Measurements from ENCODE around the gene CRYZL1.

CRYZL1 gene

DNA sequence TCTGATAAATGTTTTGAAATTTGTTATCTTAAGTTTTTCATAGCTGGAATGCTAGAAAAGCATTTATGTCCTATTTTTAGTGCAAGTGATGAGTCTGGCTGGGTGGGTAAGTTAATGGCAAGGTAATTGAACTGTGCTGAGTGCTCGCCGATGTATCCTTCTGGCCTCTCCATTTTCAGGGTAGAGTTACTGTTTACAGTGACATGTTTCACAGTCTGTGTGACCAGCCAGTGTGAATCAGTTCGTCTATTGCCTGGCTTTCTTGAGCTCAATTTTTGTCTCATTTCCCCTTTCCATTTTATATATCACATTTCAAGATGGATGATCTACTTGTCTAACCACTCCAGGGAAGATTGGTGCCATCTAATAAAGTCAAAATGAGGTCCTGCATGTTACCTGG lies 44.8 kb upstream of the CRYZL1 start:
- TF ChIP-seq EZH2phosphoT487 (IDR thresholded peaks at IDR 0.05; ENCODE audit: low read depth), result no peak
- TF ChIP-seq, protein P1, sequence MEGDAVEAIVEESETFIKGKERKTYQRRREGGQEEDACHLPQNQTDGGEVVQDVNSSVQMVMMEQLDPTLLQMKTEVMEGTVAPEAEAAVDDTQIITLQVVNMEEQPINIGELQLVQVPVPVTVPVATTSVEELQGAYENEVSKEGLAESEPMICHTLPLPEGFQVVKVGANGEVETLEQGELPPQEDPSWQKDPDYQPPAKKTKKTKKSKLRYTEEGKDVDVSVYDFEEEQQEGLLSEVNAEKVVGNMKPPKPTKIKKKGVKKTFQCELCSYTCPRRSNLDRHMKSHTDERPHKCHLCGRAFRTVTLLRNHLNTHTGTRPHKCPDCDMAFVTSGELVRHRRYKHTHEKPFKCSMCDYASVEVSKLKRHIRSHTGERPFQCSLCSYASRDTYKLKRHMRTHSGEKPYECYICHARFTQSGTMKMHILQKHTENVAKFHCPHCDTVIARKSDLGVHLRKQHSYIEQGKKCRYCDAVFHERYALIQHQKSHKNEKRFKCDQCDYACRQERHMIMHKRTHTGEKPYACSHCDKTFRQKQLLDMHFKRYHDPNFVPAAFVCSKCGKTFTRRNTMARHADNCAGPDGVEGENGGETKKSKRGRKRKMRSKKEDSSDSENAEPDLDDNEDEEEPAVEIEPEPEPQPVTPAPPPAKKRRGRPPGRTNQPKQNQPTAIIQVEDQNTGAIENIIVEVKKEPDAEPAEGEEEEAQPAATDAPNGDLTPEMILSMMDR (IDR thresholded peaks at IDR 0.05; ENCODE audit: low read depth, low read length), result no peak
- H3K9me3 ChIP-seq (ENCODE audit: insufficient read depth, low read length), result no peaks in the 10 kb centered on the region
- H3K4me3 ChIP-seq (ENCODE audit: low read length), result peak overlapping the region; percentile 24; the same call in 1 of the 2 replicates
- H3K27ac ChIP-seq (ENCODE audit: low read length), result no peak overlapping the region
- H3K4me2 ChIP-seq (ENCODE audit: low read length), result peak overlapping the region; percentile 62
- H3K9ac ChIP-seq (ENCODE audit: low read length), result no peak overlapping the region
- no peaks in the 10 kb centered on the region for H4K20me1 ChIP-seq (ENCODE audit: insufficient read depth, low read length)
- H3K4me1 ChIP-seq (ENCODE audit: low read length), result peaks cover 26% of the 10 kb centered on the region
- H3K27me3 ChIP-seq (ENCODE audit: low read depth, low read length), result no peaks in the 10 kb centered on the region
- H3K79me2 ChIP-seq (ENCODE audit: low read length), result no peaks in the 10 kb centered on the region
- H2AFZ ChIP-seq (ENCODE audit: low read depth, low read length), result no peak overlapping the region
- H3K36me3 ChIP-seq (replicated peaks; ENCODE audit: low read depth, low read length), result no peaks in the 10 kb centered on the region

- no peak overlapping the region for H3K4me3 ChIP-seq (ENCODE audit: low read length)
- H3K4me1 ChIP-seq (ENCODE audit: low read length), result peaks cover 26% of the 10 kb centered on the region
- no peaks in the 10 kb centered on the region for H3K27me3 ChIP-seq (ENCODE audit: low read depth, low read length)
- no peaks in the 10 kb centered on the region for H3K79me2 ChIP-seq (ENCODE audit: low read length)
- H3K9me3 ChIP-seq (ENCODE audit: insufficient read depth, low read length), result no peaks in the 10 kb centered on the region
- H3K36me3 ChIP-seq (replicated peaks; ENCODE audit: low read depth, low read length), result no peaks in the 10 kb centered on the region
- H2AFZ ChIP-seq (ENCODE audit: low read depth, low read length), result no peak overlapping the region
- no peak overlapping the region for H3K9ac ChIP-seq (ENCODE audit: low read length)
- peak overlapping the region; percentile 62; the same call in 1 of the 2 replicates for H3K4me2 ChIP-seq (ENCODE audit: low read length)
- H3K27ac ChIP-seq (ENCODE audit: low read length), result no peak overlapping the region
- H4K20me1 ChIP-seq (ENCODE audit: insufficient read depth, low read length), result no peaks in the 10 kb centered on the region
- no peak for TF ChIP-seq EZH2phosphoT487 (IDR thresholded peaks at IDR 0.05; ENCODE audit: low read depth)
- TF ChIP-seq, protein P1 (IDR thresholded peaks at IDR 0.05; ENCODE audit: low read depth, low read length), result no peak
Observed at GRCh38 chr21:33685613-33686197, 44.2 kb upstream of the CRYZL1 start.

DNA sequence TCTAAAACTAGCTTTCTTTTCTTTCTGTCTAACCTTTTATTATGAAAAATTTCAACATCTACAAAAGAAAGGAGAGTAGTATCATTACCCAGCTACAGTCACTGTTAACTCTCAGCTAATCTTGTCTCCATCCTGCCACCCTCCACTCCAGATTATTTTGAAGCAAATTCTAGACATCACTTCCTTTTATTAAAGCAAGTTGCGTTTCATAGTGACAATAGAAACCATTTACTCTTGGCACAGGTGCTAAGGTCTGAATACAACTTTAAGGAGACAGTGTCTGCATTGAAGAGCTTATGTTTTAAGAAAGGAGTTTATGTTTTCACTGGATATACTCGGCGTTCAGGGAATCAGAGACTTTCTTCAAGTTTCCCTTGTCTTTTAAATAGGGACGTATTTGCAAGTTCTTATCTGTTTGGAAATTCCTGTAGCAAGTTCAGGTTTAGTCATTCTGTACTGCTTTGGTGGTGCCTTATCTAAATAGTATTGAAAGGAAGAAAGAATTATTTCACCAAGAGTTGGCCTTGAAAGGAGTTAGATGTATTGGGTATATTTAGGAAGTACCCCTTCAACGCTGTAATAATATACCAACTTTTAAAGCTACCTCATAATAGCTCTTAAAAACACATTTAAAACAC lies 43.5 kb upstream of the CRYZL1 start:
- H3K4me3 ChIP-seq (ENCODE audit: low read length), result peak overlapping the region; percentile 45; the same call in 1 of the 2 replicates
- TF ChIP-seq EZH2phosphoT487 (IDR thresholded peaks at IDR 0.05; ENCODE audit: low read depth), result no peak
- TF ChIP-seq, protein P1 (IDR thresholded peaks at IDR 0.05; ENCODE audit: low read depth, low read length), result no peak
- H3K27ac ChIP-seq (ENCODE audit: low read length), result no peak overlapping the region
- no peaks in the 10 kb centered on the region for H3K9me3 ChIP-seq (ENCODE audit: insufficient read depth, low read length)
- H3K4me1 ChIP-seq (ENCODE audit: low read length), result peaks cover 26% of the 10 kb centered on the region
- H3K36me3 ChIP-seq (replicated peaks; ENCODE audit: low read depth, low read length), result no peaks in the 10 kb centered on the region
- H4K20me1 ChIP-seq (ENCODE audit: insufficient read depth, low read length), result no peaks in the 10 kb centered on the region
- H3K4me2 ChIP-seq (ENCODE audit: low read length), result peak overlapping the region; percentile 62
- H3K9ac ChIP-seq (ENCODE audit: low read length), result no peak overlapping the region
- H3K79me2 ChIP-seq (ENCODE audit: low read length), result no peaks in the 10 kb centered on the region
- no peak overlapping the region for H2AFZ ChIP-seq (ENCODE audit: low read depth, low read length)
- H3K27me3 ChIP-seq (ENCODE audit: low read depth, low read length), result no peaks in the 10 kb centered on the region

- Histone ChIP-seq H3K4me2 (ENCODE audit: low read length) (no peak overlapping the region), H3K4me1 (ENCODE audit: low read length) (peaks cover 26% of the 10 kb centered on the region)
Observed at GRCh38 chr21:33684068-33684467, 42.5 kb upstream of the CRYZL1 start.

More at GRCh38 chr21:33684068-33684467, 42.5 kb upstream of the CRYZL1 start:
- Histone ChIP-seq H3K36me3 (replicated peaks; ENCODE audit: low read depth, low read length) (no peaks in the 10 kb centered on the region), H3K79me2 (ENCODE audit: low read length) (no peaks in the 10 kb centered on the region), H4K20me1 (ENCODE audit: insufficient read depth, low read length) (no peaks in the 10 kb centered on the region), H3K27ac (ENCODE audit: low read length) (no peak overlapping the region), H3K9me3 (ENCODE audit: insufficient read depth, low read length) (no peaks in the 10 kb centered on the region), H2AFZ (ENCODE audit: low read depth, low read length) (no peak overlapping the region), H3K4me3 (ENCODE audit: low read length) (no peak overlapping the region), H3K9ac (ENCODE audit: low read length) (no peak overlapping the region), H3K27me3 (ENCODE audit: low read depth, low read length) (no peaks in the 10 kb centered on the region)
- no peak for TF ChIP-seq EZH2phosphoT487 (IDR thresholded peaks at IDR 0.05; ENCODE audit: low read depth)
- TF ChIP-seq, protein P1 (IDR thresholded peaks at IDR 0.05; ENCODE audit: low read depth, low read length), result no peak

Data from OCI-LY3 (cell line).